Heart left ventricle (tissue), 16 donors: ENCODE data around the gene MFSD6L. TPM values are rescaled to one million over a fixed set of nuclear protein-coding genes. Genes with fewer than 3 reads are reported as not detected.

ENCODE experiments used
- ATAC-seq, 4 donors: fragments of 200-7000 bp; cut with Tn5 transposase; one replicate each; pipeline ENCODE4 v1.9.1; 2020 to 2022; ENCODE audit warnings: moderate library complexity in 4 of 4, mild to moderate bottlenecking in 3 of 4, moderate number of reproducible peaks in 1 of 4
- DNase-seq, 5 donors: peaks; one replicate each; pipeline ENCODE4 v3.0.0-alpha.2; 2020
- H3K27ac ChIP-seq, 12 donors: fragments of 200-600 bp; sonication (generic) in 4 of 12; one replicate each; pipeline versions ENCODE4 v1.5.0 to v1.8.0; 2016 to 2022; ENCODE audit warnings: mild to moderate bottlenecking in 2 of 12
- H3K27me3 ChIP-seq, 9 donors: fragments of 200-600 bp; sonication (generic) in 2 of 9; one replicate each; pipeline versions ENCODE4 v1.5.1 to v1.8.0; 2016 to 2022; ENCODE audit warnings: mild to moderate bottlenecking in 3 of 9
- H3K36me3 ChIP-seq, 9 donors: fragments of 200-600 bp; sonication (generic) in 2 of 9; one replicate each; pipeline versions ENCODE4 v1.5.0 to v1.8.0; 2018 to 2022; ENCODE audit warnings: mild to moderate bottlenecking in 2 of 9
- H3K4me1 ChIP-seq, 12 donors: fragments of 200-600 bp; sonication (generic) in 4 of 12; one replicate each; pipeline versions ENCODE4 v1.5.0 to v1.8.0; 2016 to 2022; ENCODE audit warnings: mild to moderate bottlenecking in 3 of 12
- H3K4me3 ChIP-seq, 12 donors: fragments of 200-600 bp; sonication (generic) in 4 of 12; one replicate each; pipeline versions ENCODE4 v1.5.0 to v1.8.0; 2017 to 2022; ENCODE audit warnings: mild to moderate bottlenecking in 9 of 12, moderate library complexity in 4 of 12
- H3K9me3 ChIP-seq, 12 donors: fragments of 200-600 bp; sonication (generic) in 4 of 12; one replicate each; pipeline versions ENCODE4 v1.5.0 to v1.8.0; 2016 to 2022; ENCODE audit warnings: mild to moderate bottlenecking in 1 of 12
- CTCF ChIP-seq, 12 donors: fragments of 200-600 bp; sonication (generic) in 4 of 12; IDR thresholded peaks; one replicate each; pipeline versions ENCODE4 v1.5.0 to v1.8.0; 2018 to 2022; ENCODE audit warnings: antibody characterized with exemption in 12 of 12, mild to moderate bottlenecking in 5 of 12
- POLR2A ChIP-seq, 2 donors: fragments of 450-650 bp; IDR thresholded peaks; one replicate each; pipeline ENCODE4 v1.6.1; 2017; ENCODE audit warnings: antibody characterized with exemption in 2 of 2, mild to moderate bottlenecking in 2 of 2, moderate library complexity in 2 of 2
- WGBS, 4 donors: extraction: QIAGEN DNeasy Blood & Tissue Kit in 2 of 4; methylation state at CpG; one replicate each; pipeline versions ENCODE4 v1.1.5 to v1.1.7; 2013 to 2018; 5-methylcytosine and 5-hydroxymethylcytosine counted together
- intact Hi-C, 10 donors: fragments of 100-400 bp; cut with DNase I; formaldehyde crosslinking; loops; one replicate each; pipeline versions ENCODE4 v1.11.1 to v1.14.2; 2022
- polyA plus RNA-seq, 2 donors: library from polyadenylated mRNA; stranded (reverse); fragments of 200-250 nt; gene quantifications; one replicate each; pipeline ENCODE4 v1.2.3, GENCODE V29; 2013
- total RNA-seq, 9 donors: library from RNA; depleted of rRNA in 2 of 9; stranded (reverse); fragments of >200 nt in 2 of 9; fragmentation: NEBNext Ultra II Directional in 3 of 9; extraction: Animal tissue kit (Norgen Biotek cat#: 25700) in 3 of 9; gene quantifications; one replicate each; pipeline versions ENCODE4 v1.1.0 to v1.2.4, GENCODE V29; 2016 to 2023
- donor health status: ischemic (EF 13 %, LVEDD 7.1; RV severe dilation, severe dysfunction).
- donor health status: healthy with polysubstance abuse.
- donor health status: DM: no; HTN: yes; CAD: no.
- donor health status: DM: no; HTN: no; CAD: no.
- donor health status: ischemic (EF 25% LVEDD 6.9; RV normal size, moderate dysfunction).
- donor health status: ischemic (EF 25% LVEDD 5.7; RV mildly dilated, moderate dysfunction).
- donor health status: healthy.
- donor health status: DM: yes; HTN: yes; CAD: no.
- donor health status: ischemic (EF 35%, LVEDD 5.7; RV mildly dilated, moderate dysfunction).
- donor health status: nonischemic (EF 11% LVEDD 7.7; RV severe dilation, severe dysfunction).
- donor health status: DM: yes; HTN: yes; CAD: no.
- donor health status: PGD.
- donor health status: ischemic (EF 29% LVEDD 5.4; RV normal size, mild dysfunction).
- donor health status: nonischemic (EF 23%, LVEDD 6.1; RV moderate dilation, normal function).

The MFSD6L gene
- total and polyA plus RNA-seq, 11 donors: 0.08 to 0.43 (median 0.21) TPM; not detected in 8

GRCh38 chr17:8793649-8794048, 5.5 kb downstream of the MFSD6L start:
- ATAC-seq (no peak), DNase-seq (no peak)
- H3K27me3 ChIP-seq: peaks cover 0 to 4% (median 0%) of the 10 kb centered on the region in 9 donors
- TF ChIP-seq CTCF (IDR thresholded peaks at IDR 0.05) (no peak), POLR2A (IDR thresholded peaks at IDR 0.05) (no peak)
- H3K9me3 ChIP-seq: peaks cover 0 to 13% (median 6%) of the 10 kb centered on the region in 12 donors
- WGBS, 4 donors: 60 to 61% (median 60%) methylated on average over 2 of the region's 2 CpGs
- peak overlapping the region in 1 of 12 donors; percentile 73 for H3K27ac ChIP-seq
- no peak overlapping the region for H3K4me3 ChIP-seq
- peaks cover 0 to 27% (median 0%) of the 10 kb centered on the region in 12 donors for H3K4me1 ChIP-seq
- intact Hi-C loops: no loop called here
- H3K36me3 ChIP-seq: no peaks in the 10 kb centered on the region

DNA sequence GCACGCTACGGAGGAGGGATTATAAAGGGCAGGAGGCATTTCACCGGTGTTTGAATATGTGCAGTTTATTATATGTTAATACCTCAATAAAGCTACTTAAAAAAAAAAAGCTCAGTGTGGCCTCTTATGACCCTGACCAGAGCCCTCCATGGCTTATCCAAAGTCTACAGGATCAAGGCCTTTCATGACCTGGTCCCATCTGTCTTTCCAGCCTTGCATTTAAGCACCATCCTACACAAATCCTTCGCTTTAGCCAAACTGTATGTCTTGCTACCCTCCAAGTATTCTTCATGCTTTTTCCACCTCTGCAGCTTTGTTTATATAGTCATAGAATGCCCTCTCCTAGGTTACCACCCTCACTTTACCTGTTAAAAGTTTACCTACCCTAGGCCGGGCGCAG, 6.5 kb downstream of the MFSD6L start:
- no peak for DNase-seq
- H3K4me1 ChIP-seq: peaks cover 0 to 27% (median 0%) of the 10 kb centered on the region in 12 donors
- H3K36me3 ChIP-seq: no peaks in the 10 kb centered on the region
- H3K27me3 ChIP-seq: no peaks in the 10 kb centered on the region
- WGBS, 4 donors: 63 to 86% (median 69%) methylated on average over 6 of the region's 6 CpGs
- no peak overlapping the region for H3K27ac ChIP-seq
- H3K9me3 ChIP-seq: peaks cover 0 to 13% (median 6%) of the 10 kb centered on the region in 12 donors
- no peak for ATAC-seq
- TF ChIP-seq CTCF (IDR thresholded peaks at IDR 0.05): no peak
- TF ChIP-seq POLR2A (IDR thresholded peaks at IDR 0.05): no peak
- intact Hi-C loops: no loop called here
- no peak overlapping the region for H3K4me3 ChIP-seq

DNA sequence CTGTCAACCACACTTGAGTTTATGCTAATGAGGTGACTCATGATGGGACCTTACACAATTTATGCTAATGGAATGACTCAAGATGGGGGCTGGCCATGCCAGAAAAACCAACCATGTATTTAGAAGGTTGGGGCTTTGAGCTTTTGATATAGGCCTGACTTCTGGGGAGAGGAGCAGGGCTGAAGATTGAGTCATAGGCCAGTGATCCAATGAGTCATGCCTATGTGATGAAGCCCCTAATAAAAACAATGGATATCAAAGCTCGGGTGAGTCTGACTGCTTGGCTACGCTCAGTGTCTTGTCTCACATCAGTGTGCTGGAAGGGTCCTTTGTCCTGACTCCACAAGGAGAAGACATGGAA, 7.3 kb downstream of the MFSD6L start:
- WGBS, 4 donors: 81 to 89% (median 86%) methylated on average over 2 of the region's 2 CpGs
- intact Hi-C loops: no loop called here
- H3K27me3 ChIP-seq: no peaks in the 10 kb centered on the region
- TF ChIP-seq POLR2A (IDR thresholded peaks at IDR 0.05): no peak
- no peak for TF ChIP-seq CTCF (IDR thresholded peaks at IDR 0.05)
- H3K27ac ChIP-seq: no peak overlapping the region
- no peak for ATAC-seq
- no peak overlapping the region for H3K4me3 ChIP-seq
- H3K4me1 ChIP-seq: peaks cover 0 to 27% (median 0%) of the 10 kb centered on the region in 12 donors
- no peak for DNase-seq
- H3K36me3 ChIP-seq: no peaks in the 10 kb centered on the region
- H3K9me3 ChIP-seq: peaks cover 0 to 13% (median 6%) of the 10 kb centered on the region in 12 donors

DNA sequence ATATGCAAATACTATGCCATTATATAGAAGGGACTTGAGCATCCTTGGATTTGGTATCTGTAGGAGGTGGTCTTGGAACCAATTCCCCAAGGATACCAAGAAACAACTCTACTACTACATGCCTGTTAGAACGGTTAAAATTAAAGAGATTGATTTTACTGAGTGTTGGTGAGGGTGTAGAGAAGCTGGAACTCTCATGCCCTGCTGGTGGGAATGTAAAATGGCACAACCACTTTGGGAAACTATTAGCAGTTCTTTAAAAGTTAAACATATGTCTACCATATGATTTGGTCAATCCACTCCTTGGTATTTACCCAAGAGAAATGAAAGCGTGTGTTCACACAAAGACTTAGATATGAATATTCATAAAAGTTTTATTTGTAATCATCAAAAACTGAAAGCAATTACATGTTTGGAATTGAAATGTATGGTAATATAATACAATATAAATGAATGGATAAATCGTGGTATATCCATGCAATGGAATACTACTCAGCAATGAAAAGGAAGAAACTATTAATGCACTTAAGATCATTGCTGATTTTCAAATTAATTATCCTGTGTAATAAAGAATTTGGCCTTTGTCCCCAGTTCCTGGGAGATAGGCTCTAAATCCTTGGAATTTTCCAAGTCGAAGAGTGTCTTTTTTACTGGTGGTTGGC, 7.8 kb downstream of the MFSD6L start:
- Histone ChIP-seq H3K27me3 (no peaks in the 10 kb centered on the region), H3K9me3 (peaks cover 0 to 13% (median 6%) of the 10 kb centered on the region in 12 donors), H3K4me3 (no peak overlapping the region), H3K36me3 (no peaks in the 10 kb centered on the region), H3K4me1 (peaks cover 0 to 27% (median 0%) of the 10 kb centered on the region in 12 donors), H3K27ac (no peak overlapping the region)
- no peak for DNase-seq
- ATAC-seq: no peak
- no peak for TF ChIP-seq POLR2A (IDR thresholded peaks at IDR 0.05)
- no peak for TF ChIP-seq CTCF (IDR thresholded peaks at IDR 0.05)
- 72 to 90% (median 88%) methylated on average over 4 of the region's 4 CpGs for WGBS, 4 donors
- intact Hi-C loops: no loop called here
